GM21367 (cell line): ENCODE results near the gene FGF22.
"Not testable (repeated sequence)": the region's sequence is repeated elsewhere in the genome, so short reads cannot be mapped to it uniquely, and the experiment has no call there.

Source experiments
- ATAC-seq: cut with Tn5 transposase; IDR thresholded peaks from one replicate; pipeline ENCODE4 v1.9.1; 2021; ENCODE audit not compliant: unreplicated experiment

The FGF22 gene

GRCh38 chr19:639253-640160 is at the start of gene FGF22:
FGF22 (plus strand) TSS chr19:639879; CDS start chr19:639926, 47 bp downstream.
- ATAC-seq, result peak; percentile 47

- no peak for ATAC-seq
Measured at GRCh38 chr19:590396-590745, 49.3 kb upstream of the FGF22 start.

- no peak for ATAC-seq
Measured at GRCh38 chr19:590750-591098, 49.0 kb upstream of the FGF22 start.

- ATAC-seq, result no peak
Measured at GRCh38 chr19:591099-591958, 48.4 kb upstream of the FGF22 start.

- no peak for ATAC-seq
Measured at GRCh38 chr19:592101-592500, 47.6 kb upstream of the FGF22 start.

GRCh38 chr19:593055-593454 is 46.6 kb upstream of the FGF22 start:
- ATAC-seq, result no peak

- ATAC-seq, result no peak
Measured at GRCh38 chr19:593505-593904, 46.2 kb upstream of the FGF22 start.

GRCh38 chr19:594265-594870 is 45.3 kb upstream of the FGF22 start:
- no peak for ATAC-seq

- ATAC-seq, result no peak
Measured at GRCh38 chr19:595326-596262, 44.1 kb upstream of the FGF22 start.

GRCh38 chr19:596263-596655 is 43.4 kb upstream of the FGF22 start:
- ATAC-seq, result no peak

GRCh38 chr19:597406-598315 is 42.0 kb upstream of the FGF22 start:
- ATAC-seq, result no peak

- no peak for ATAC-seq
Measured at GRCh38 chr19:601310-601709, 38.4 kb upstream of the FGF22 start.

GRCh38 chr19:601790-602189 is 37.9 kb upstream of the FGF22 start:
- ATAC-seq, result no peak

GRCh38 chr19:602391-603301 is 37.0 kb upstream of the FGF22 start:
- no peak for ATAC-seq

GRCh38 chr19:603302-603639 is 36.4 kb upstream of the FGF22 start:
- ATAC-seq, result not testable (repeated sequence)

GRCh38 chr19:603779-604178 is 35.9 kb upstream of the FGF22 start:
- ATAC-seq, result not testable (repeated sequence)

- ATAC-seq, result no peak
Measured at GRCh38 chr19:604355-604754, 35.3 kb upstream of the FGF22 start.
